HG03066 (cell line): ENCODE measurements around the gene MLLT10.

Experiments used
- ATAC-seq: cut with Tn5 transposase; IDR thresholded peaks from one replicate; pipeline ENCODE4 v1.9.1; 2021; ENCODE audit warnings: low read depth; ENCODE audit not compliant: unreplicated experiment

MLLT10 gene

GRCh38 chr10:21533467-21534279 lies at the start of gene MLLT10:
TSS of gene MLLT10 (plus strand) at chr10:21534232. CDS start at chr10:21534645, 413 bp downstream.
- peak; percentile 83 for ATAC-seq

GRCh38 chr10:21487416-21488180 lies 46.4 kb upstream of the MLLT10 start:
- ATAC-seq = no peak

- no peak for ATAC-seq
Measured at GRCh38 chr10:21488246-21488956, 45.6 kb upstream of the MLLT10 start.

- ATAC-seq = no peak
Measured at GRCh38 chr10:21488957-21489446, 45.0 kb upstream of the MLLT10 start.

GRCh38 chr10:21490028-21490710 lies 43.9 kb upstream of the MLLT10 start:
- ATAC-seq = no peak

GRCh38 chr10:21490711-21491105 lies 43.3 kb upstream of the MLLT10 start:
- ATAC-seq = no peak

- ATAC-seq = no peak
Measured at GRCh38 chr10:21492421-21492820, 41.6 kb upstream of the MLLT10 start.

- ATAC-seq = no peak
Measured at GRCh38 chr10:21493784-21494183, 40.2 kb upstream of the MLLT10 start.

- no peak for ATAC-seq
Measured at GRCh38 chr10:21494191-21495001, 39.6 kb upstream of the MLLT10 start.

- no peak for ATAC-seq
Measured at GRCh38 chr10:21495002-21495751, 38.9 kb upstream of the MLLT10 start.

- ATAC-seq = peak; percentile 76
Measured at GRCh38 chr10:21495752-21496342, 38.2 kb upstream of the MLLT10 start.

GRCh38 chr10:21496343-21497176 lies 37.5 kb upstream of the MLLT10 start:
- peak; percentile 41 for ATAC-seq

- ATAC-seq = no peak
Measured at GRCh38 chr10:21497177-21497807, 36.7 kb upstream of the MLLT10 start.

GRCh38 chr10:21498377-21498776 lies 35.7 kb upstream of the MLLT10 start:
- no peak for ATAC-seq

- ATAC-seq = no peak
Measured at GRCh38 chr10:21498986-21499385, 35.0 kb upstream of the MLLT10 start.

GRCh38 chr10:21499701-21500577 lies 34.1 kb upstream of the MLLT10 start:
- no peak for ATAC-seq
